Activated T-helper 17 cell treated with anti-CD3 and anti-CD28 coated beads, Interleukin-2, amount 50 U/mL, for 72 hours (primary cell): ENCODE data around the gene METTL17. TPM values are rescaled to one million over a fixed set of nuclear protein-coding genes. Genes with fewer than 3 reads are reported as not detected.

ENCODE experiments used
- ATAC-seq: fragments of 150-1000 bp; cut with Tn5 transposase; replicated peaks from 2 replicates; pipeline ENCODE4 v1.10.0; 2021; ENCODE audit warnings: mild to moderate bottlenecking, moderate library complexity
- H3K27ac Mint-ChIP-seq: one replicate; pipeline ENCODE4 v1.8.0; 2022; ENCODE audit warnings: mixed read lengths
- H3K27me3 Mint-ChIP-seq: one replicate; pipeline ENCODE4 v1.8.0; 2022; ENCODE audit warnings: mixed read lengths
- H3K36me3 Mint-ChIP-seq: one replicate; pipeline ENCODE4 v1.8.0; 2022; ENCODE audit warnings: low read depth, mild to moderate bottlenecking, mixed read lengths
- H3K4me1 Mint-ChIP-seq: one replicate; pipeline ENCODE4 v1.8.0; 2022; ENCODE audit warnings: mixed read lengths
- H3K4me3 Mint-ChIP-seq: one replicate; pipeline ENCODE4 v1.8.0; 2022; ENCODE audit warnings: mild to moderate bottlenecking, mixed read lengths
- H3K9me3 Mint-ChIP-seq: one replicate; pipeline ENCODE4 v1.8.0; 2022; ENCODE audit warnings: mixed read lengths
- total RNA-seq, 2 donors: library from RNA; stranded (reverse); gene quantifications; one replicate each; pipeline ENCODE4 v1.2.3, GENCODE V29; 2022

Gene METTL17
- total RNA-seq, 2 donors from 2014 or later, result 83.2 to 102 TPM

DNA sequence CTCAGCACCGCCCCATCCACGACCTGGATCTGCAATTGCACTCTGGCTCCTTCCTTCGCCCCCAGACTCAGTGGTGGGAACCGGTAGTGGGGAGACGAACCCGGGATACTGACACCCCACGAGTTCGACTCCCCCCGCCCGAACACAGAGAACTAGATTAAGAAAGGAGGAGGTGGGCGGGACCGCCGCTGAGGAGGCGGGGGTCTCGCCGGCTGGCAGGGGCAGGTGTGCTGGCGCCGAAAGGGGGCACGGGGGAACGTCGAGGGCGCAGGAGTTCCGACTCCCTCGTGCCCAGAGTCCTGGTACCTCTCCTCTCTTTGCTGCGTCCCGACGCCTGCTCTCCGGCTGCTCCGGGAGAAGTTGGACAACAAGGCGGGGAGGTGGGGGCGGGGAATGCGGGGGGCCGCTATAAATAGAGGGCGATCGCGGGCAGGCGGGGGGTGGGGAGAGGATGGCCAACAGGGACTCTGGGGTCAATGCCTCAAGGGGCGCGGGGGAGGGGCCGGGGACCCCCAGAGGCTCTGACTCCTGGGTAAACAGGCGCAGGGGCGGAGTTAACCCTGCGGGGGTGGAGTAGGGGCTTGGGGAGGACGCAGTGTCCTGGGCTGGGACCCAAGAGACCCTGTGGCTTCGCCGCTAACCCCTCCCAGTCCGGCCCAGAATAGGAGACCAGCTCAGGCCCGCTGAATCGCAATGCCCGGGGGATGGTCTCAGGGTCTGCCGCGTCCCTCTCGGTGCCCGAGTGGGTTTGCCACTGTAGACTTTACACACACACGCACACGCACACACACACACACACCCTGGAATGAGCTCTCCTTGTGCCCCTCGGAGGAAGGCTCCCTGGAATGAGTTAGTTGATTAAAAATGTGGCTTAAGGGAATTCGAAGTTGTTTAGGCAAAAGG, 35.8 kb downstream of the METTL17 start:
- H3K36me3 Mint-ChIP-seq, result peaks cover 3% of the 10 kb centered on the region
- H3K27me3 Mint-ChIP-seq, result no peaks in the 10 kb centered on the region
- peak overlapping the region; percentile 86 for H3K4me3 Mint-ChIP-seq
- peaks cover 12% of the 10 kb centered on the region for H3K4me1 Mint-ChIP-seq
- H3K27ac Mint-ChIP-seq, result no peak overlapping the region
- H3K9me3 Mint-ChIP-seq, result no peaks in the 10 kb centered on the region
- ATAC-seq, result no peak

DNA sequence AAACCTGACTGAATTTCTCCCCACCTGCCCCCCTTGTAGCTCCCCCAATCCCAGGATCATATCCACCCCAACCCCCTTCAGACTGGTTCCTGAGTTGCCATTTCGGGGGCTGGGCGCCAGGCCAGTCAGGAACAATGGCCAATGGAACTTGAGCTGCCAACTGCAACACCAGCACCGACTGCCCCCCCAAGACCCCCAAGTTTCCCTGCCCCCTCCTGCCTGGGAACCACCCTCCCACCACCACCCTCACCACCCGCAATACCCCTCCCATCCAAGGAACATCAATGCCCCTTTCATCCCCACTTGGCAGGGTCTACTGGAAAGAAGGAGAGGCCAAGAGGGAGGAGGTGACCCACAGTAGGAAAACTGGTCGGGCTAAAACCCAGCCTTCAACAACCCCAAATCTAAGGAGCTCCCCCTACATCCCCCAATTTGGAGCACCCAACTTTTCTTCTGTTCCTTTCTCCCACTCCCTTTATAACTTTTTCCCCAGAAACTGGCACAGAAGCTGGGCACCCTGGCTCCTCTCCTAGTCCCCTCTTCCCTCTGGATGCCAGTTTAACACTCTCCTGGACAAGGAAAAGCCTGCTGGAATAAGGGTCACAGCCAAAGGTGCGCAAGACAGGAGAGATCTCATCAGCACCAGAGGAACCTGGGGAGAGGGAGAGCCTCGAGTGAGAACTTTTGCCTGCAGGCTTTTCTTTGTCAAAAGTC, 36.7 kb downstream of the METTL17 start:
- H3K36me3 Mint-ChIP-seq, result no peaks in the 10 kb centered on the region
- H3K27me3 Mint-ChIP-seq, result no peaks in the 10 kb centered on the region
- no peaks in the 10 kb centered on the region for H3K9me3 Mint-ChIP-seq
- peaks cover 12% of the 10 kb centered on the region for H3K4me1 Mint-ChIP-seq
- no peak overlapping the region for H3K27ac Mint-ChIP-seq
- H3K4me3 Mint-ChIP-seq, result peak overlapping the region; percentile 86
- no peak for ATAC-seq

DNA sequence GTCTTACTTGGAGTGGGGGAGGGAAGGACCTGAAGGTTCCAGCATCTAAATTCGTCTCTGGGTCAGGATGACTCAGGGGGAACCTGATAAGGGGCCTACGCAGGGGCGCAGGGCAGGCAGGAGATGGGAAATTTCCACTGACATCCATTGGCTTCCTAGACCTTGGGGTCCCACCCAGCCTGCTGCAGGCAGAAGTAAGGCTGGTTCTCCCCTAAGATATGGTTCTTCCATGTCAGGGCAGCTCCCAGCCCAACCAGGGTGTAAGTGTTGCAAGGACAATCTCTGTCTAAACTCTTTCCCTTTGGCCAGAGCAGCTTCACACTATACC, 37.2 kb downstream of the METTL17 start:
- H3K9me3 Mint-ChIP-seq, result no peaks in the 10 kb centered on the region
- ATAC-seq, result no peak
- no peak overlapping the region for H3K4me3 Mint-ChIP-seq
- H3K27me3 Mint-ChIP-seq, result no peaks in the 10 kb centered on the region
- no peaks in the 10 kb centered on the region for H3K36me3 Mint-ChIP-seq
- H3K4me1 Mint-ChIP-seq, result peaks cover 12% of the 10 kb centered on the region
- no peak overlapping the region for H3K27ac Mint-ChIP-seq

DNA sequence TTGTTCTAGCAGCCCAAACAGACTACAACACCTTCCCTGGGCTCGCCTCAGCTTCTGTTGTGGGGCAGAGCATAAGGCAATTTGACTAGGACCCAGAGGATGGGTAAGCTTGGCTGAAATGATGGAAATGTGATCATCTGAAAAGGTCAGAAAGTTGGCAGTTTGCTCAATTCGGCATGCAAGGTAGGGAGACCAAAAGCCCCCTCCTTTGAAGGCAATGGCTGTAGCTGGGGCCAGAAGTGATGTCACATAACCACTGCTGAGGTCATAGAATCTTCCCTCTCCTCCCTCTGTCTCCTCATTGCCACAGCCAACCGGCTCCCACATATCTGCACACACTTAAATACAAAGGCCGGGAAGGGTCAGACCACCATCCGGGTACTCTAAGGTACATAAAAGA, 40.1 kb downstream of the METTL17 start, which contains the start of gene TPPP2:
Gene TPPP2 (plus strand): TSS at position 301 of the 400 bp plus-strand sequence. CDS start 365 bp downstream, outside the sequence.
- H3K27ac Mint-ChIP-seq, result no peak within 1 kb of the TSS
- no peak within 1 kb of the TSS for H3K4me3 Mint-ChIP-seq
- no peaks in the 10 kb centered on the region for H3K36me3 Mint-ChIP-seq
- H3K9me3 Mint-ChIP-seq, result no peaks in the 10 kb centered on the region
- no peaks in the 10 kb centered on the region for H3K4me1 Mint-ChIP-seq
- H3K27me3 Mint-ChIP-seq, result peaks cover 9% of the 10 kb centered on the region
- no peak for ATAC-seq

DNA sequence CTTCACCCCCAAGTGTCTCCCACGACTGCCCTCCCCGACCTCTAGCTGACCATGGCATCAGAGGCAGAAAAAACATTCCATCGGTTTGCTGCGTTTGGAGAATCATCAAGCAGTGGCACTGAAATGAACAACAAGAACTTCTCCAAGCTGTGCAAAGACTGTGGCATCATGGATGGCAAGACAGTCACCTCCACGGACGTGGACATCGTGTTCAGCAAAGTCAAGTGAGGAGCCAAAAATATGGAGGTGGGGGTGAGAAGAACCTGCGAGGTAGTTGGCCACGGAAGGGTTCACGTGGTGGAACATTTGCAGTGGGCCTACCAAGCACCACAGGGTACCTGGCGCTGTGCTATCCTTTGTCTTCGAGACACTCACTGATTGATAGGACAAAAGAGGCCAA, 40.8 kb downstream of the METTL17 start:
- H3K9me3 Mint-ChIP-seq, result no peaks in the 10 kb centered on the region
- H3K4me3 Mint-ChIP-seq, result no peak overlapping the region
- H3K4me1 Mint-ChIP-seq, result no peaks in the 10 kb centered on the region
- H3K27ac Mint-ChIP-seq, result no peak overlapping the region
- no peaks in the 10 kb centered on the region for H3K36me3 Mint-ChIP-seq
- ATAC-seq, result no peak
- peaks cover 9% of the 10 kb centered on the region for H3K27me3 Mint-ChIP-seq

DNA sequence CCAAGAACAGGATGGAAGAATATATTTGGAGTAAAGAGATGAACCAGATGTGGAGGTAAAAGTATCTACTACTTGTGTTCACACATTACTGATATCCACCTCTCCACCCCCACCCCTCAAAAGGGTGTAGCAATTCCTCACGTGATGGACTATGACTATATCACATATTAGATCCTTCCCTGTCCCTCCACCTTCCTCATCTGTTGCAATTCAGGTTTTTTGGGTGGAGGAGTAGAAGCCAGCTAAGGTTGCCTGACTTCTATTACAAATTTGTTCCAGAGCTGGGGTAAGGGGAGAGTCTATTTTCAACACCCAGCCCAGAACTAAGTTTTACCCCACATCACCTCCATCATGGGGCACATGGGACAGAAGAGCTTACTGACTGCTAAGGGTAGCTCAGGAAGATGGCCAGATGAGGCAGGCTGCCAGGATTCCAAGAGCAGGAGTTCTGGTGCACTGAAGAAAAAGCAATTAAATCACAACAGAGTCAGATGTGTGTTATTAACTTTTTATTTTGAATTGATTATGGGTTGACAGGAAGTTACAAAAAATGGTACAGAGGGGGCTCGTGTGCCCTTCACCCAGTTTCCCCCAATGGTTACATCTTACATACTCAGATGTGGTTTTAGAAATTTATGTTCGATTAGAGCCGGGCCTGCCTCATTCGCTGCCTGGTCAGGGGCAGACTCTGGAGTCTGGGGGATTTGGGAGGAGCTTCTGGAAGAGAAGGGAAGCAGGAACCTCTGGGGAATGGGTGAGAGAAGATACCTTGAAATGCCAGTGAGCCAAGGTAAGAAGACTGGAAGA, 42.7 kb downstream of the METTL17 start:
- Mint-ChIP-seq H3K27me3 (peaks cover 9% of the 10 kb centered on the region), H3K4me3 (no peak overlapping the region), H3K36me3 (no peaks in the 10 kb centered on the region), H3K9me3 (no peaks in the 10 kb centered on the region), H3K27ac (peak overlapping the region; percentile 47), H3K4me1 (no peaks in the 10 kb centered on the region)
- ATAC-seq, result no peak

DNA sequence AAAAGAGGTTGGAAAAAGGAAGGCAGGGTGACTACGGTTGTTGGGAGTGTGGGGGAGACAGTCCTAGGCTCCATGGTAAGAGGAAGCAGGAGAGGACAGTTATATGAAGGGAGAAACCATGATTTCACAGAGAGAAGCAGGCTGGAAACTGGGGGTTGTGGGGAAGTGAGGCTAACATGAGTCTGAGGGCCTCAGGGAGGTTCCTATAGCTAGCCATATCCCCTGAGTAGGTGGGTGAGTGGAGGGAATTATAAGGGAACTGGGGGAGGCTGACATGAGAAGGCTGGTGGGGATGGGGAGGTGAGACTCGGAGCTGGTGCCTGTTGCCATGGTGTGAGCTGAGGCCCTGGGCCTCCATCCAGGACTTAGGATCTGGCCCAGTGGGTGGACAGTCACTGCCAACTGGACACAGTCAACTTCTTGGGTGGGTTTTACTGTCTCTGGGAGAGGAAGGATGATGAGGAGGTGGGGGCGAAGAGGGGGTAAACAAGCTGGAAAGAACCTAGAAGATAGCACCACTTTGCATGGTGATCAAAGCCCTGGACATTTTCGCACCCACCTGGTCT, 43.4 kb downstream of the METTL17 start:
- no peaks in the 10 kb centered on the region for H3K36me3 Mint-ChIP-seq
- ATAC-seq, result no peak
- no peaks in the 10 kb centered on the region for H3K4me1 Mint-ChIP-seq
- no peaks in the 10 kb centered on the region for H3K9me3 Mint-ChIP-seq
- peak overlapping the region; percentile 47 for H3K27ac Mint-ChIP-seq
- H3K4me3 Mint-ChIP-seq, result no peak overlapping the region
- peaks cover 9% of the 10 kb centered on the region for H3K27me3 Mint-ChIP-seq

DNA sequence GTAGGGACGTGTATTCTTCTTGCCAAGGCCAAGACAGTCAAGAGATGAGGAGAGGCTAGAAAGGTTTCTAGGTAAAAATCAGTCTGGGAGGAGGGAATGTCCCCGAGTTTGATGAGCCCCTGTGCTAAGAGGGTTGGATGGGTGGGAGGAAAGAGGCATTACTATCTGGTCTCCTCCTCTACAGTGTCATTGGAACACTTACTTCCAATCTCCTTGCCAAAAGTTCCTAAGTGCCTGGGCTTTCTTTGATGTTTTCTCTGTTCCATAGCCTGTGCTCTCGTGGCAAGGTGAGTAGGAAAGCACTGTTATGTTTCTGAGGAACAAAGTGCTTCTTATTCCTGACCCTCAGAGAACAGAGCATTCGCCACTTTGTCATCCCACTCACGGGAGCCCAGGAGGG, 44.9 kb downstream of the METTL17 start, which contains the start of gene RNASE13:
Gene RNASE13 (minus strand): TSS at position 101 of the 400 bp plus-strand sequence. CDS start 519 bp downstream, outside the sequence.
- Mint-ChIP-seq H3K36me3 (no peaks in the 10 kb centered on the region), H3K4me1 (no peaks in the 10 kb centered on the region), H3K27me3 (peaks cover 9% of the 10 kb centered on the region), H3K4me3 (no peak within 1 kb of the TSS), H3K27ac (no peak within 1 kb of the TSS), H3K9me3 (no peaks in the 10 kb centered on the region)
- ATAC-seq, result no peak

DNA sequence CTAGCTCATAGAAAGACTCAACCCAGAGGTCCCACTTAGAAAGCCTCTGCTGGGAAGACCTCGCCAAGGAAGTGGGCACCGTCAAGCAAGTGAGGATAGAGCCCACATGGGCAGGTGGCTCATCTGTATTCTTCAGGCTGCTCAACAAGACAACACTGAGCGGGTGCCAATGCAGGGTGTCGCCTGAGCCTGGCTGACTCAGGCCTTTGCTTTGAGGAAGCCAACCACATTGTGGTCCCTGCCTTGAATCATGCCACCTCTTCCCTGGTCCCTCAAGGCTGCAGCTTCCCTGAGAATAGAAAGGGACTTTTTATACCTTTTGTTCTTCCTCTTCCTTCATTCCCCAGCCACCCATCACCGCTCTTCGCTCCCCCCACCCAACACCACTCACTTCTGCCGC, 47.0 kb downstream of the METTL17 start:
- Mint-ChIP-seq H3K36me3 (no peaks in the 10 kb centered on the region), H3K9me3 (no peaks in the 10 kb centered on the region), H3K27me3 (peaks cover 9% of the 10 kb centered on the region), H3K27ac (no peak overlapping the region), H3K4me1 (no peaks in the 10 kb centered on the region), H3K4me3 (no peak overlapping the region)
- ATAC-seq, result peak; percentile 61

DNA sequence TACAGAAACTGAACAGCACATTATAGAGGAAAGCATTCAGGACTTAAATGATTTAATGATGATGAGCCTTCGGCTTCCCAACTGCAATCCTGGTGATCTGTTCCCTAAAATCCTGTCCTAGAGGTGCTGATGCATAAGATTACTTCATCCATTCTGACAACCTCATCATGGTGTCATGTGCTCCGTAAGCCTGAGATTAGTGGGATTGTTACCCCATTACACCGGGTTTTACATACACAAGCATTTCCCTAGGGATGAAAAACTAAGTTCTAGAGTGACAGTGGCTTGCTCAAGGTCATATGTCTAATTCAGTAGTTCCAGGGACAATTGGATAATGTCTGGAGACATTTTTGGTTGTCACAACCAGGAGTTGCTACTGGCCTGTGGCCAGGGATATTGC, 47.4 kb downstream of the METTL17 start:
- no peaks in the 10 kb centered on the region for H3K4me1 Mint-ChIP-seq
- no peak overlapping the region for H3K27ac Mint-ChIP-seq
- no peaks in the 10 kb centered on the region for H3K36me3 Mint-ChIP-seq
- no peak for ATAC-seq
- no peaks in the 10 kb centered on the region for H3K9me3 Mint-ChIP-seq
- peaks cover 9% of the 10 kb centered on the region for H3K27me3 Mint-ChIP-seq
- H3K4me3 Mint-ChIP-seq, result no peak overlapping the region

DNA sequence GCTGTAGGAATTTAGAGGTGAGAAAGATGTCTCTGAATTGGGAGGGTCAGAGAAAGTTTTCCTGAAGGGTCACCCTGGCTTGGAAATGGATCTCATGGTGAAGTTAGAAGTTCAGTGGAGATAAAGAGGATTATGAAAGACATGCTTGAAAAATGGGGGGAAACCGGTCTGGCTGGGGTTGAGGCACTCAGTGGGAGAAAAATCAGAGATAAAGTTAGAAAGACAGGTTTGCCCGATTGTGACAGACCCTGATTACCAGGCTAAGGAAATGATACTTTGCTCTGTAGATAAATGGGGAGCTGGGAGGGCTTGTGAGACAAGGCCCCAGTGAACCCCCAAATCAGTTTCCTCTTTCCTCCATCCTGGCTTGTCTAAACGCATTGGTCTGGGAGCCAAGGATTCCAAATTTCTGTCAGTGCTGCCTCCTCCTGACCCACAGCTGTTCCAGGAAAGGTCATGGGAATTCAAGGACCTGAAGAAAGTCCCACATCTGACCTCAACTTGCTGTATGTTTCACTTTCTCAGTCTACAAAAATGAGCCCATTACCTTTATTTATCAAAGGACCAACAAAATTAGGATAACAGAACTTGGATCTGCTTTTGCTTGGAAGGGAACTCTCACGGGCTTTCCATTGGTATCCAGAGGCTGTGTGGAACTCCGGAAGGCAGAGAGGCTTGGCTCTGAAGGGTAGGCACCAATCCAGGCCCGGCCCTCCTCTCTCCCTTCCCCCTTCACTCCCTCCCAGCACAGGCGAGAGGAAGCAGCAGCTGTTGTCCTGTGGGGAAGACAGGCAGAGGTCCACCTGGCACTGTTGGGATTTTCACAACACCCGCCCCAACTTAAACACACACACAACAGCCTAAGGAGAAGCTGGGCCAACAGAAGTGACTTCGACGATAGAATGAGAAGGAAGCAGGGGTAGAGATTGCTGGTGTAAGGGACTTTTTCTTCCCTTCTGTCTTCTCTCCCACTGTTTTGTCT, 49.0 kb downstream of the METTL17 start:
- no peak for ATAC-seq
- Mint-ChIP-seq H3K27me3 (no peaks in the 10 kb centered on the region), H3K4me1 (no peaks in the 10 kb centered on the region), H3K9me3 (no peaks in the 10 kb centered on the region), H3K4me3 (no peak overlapping the region), H3K36me3 (no peaks in the 10 kb centered on the region), H3K27ac (peak overlapping the region; percentile 41)

DNA sequence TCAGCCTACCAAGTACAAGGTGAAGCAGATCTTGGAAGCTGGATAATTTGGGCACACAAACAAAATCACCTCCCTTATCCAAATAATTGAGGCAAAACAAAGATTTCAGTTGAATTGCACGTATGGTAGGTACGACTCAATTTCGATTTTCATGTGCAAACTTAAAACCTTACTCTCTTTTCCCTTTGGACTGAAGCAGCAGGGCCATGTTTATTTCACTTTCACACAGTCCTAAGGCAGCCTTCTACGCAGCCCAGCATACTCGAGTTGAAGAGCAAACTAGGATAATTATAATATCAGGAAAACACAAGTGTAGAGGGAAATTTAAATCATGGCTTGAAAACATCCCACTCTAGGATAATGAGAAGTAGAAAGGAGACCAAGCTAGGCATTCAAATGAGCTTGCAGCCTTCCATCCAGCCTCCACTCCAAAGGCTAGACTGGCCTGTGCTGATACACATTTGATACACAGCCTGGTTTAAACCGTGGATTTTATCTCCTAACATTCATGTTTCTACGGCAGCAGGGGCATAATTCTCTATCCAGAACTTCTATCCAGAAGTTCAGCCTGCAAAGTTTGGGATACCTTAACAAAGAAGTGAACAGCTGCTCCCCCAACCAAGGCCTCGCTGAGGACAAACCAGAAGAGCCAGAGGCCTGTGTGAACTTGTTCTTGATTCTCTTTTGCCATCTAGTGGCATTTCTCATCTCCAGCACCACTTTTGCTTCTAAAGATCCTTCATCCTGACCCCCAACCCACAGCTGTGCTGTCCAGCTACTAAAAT, 50.0 kb downstream of the METTL17 start:
- no peaks in the 10 kb centered on the region for H3K36me3 Mint-ChIP-seq
- H3K9me3 Mint-ChIP-seq, result no peaks in the 10 kb centered on the region
- H3K27ac Mint-ChIP-seq, result peak overlapping the region; percentile 41
- no peaks in the 10 kb centered on the region for H3K27me3 Mint-ChIP-seq
- ATAC-seq, result peak; percentile 43
- H3K4me3 Mint-ChIP-seq, result no peak overlapping the region
- peaks cover 6% of the 10 kb centered on the region for H3K4me1 Mint-ChIP-seq
